Lung (tissue), 12 donors: ENCODE measurements around the gene IGF2. TPM values are rescaled to one million over a fixed set of nuclear protein-coding genes. Genes with fewer than 3 reads are reported as not detected.
A peak's percentile ranks its signal among the peaks of the same experiment; 100 is the strongest.

Experiments
- ATAC-seq: fragments of 200-7000 bp; cut with Tn5 transposase; one replicate; pipeline ENCODE4 v1.9.1; 2020; ENCODE audit warnings: moderate number of reproducible peaks; ENCODE audit not compliant: insufficient read depth, low FRiP score
- DNase-seq, 3 donors: peaks; one replicate each; pipeline ENCODE4 v3.0.0-alpha.2; 2013 to 2017
- H3K27ac ChIP-seq, 2 donors: one replicate each; pipeline ENCODE4 v1.5.1; 2013; ENCODE audit warnings: mild to moderate bottlenecking in 2 of 2, moderate library complexity in 2 of 2, control low read depth in 1 of 2, inconsistent platforms in 1 of 2, low read depth in 1 of 2, low read length in 1 of 2
- H3K27me3 ChIP-seq, 3 donors: one replicate each; pipeline ENCODE4 v1.5.1; 2013; ENCODE audit warnings: low read length in 2 of 3; ENCODE audit not compliant: control insufficient read depth in 3 of 3, insufficient read depth in 3 of 3
- H3K36me3 ChIP-seq, 4 donors: one replicate each; pipeline ENCODE4 v1.5.1; 2013; ENCODE audit warnings: low read length in 4 of 4, mild to moderate bottlenecking in 1 of 4, moderate library complexity in 1 of 4; ENCODE audit not compliant: control insufficient read depth in 4 of 4, insufficient read depth in 4 of 4
- H3K4me1 ChIP-seq, 5 donors: one replicate each; pipeline ENCODE4 v1.5.1; 2013; ENCODE audit warnings: low read length in 5 of 5, mild to moderate bottlenecking in 2 of 5, moderate library complexity in 1 of 5; ENCODE audit not compliant: control insufficient read depth in 5 of 5, insufficient read depth in 5 of 5
- H3K4me3 ChIP-seq: one replicate; pipeline ENCODE4 v1.5.1; 2013; ENCODE audit warnings: mild to moderate bottlenecking, control low read depth, moderate library complexity
- H3K9ac ChIP-seq, 2 donors: one replicate each; pipeline ENCODE4 v1.5.1; 2013; ENCODE audit warnings: low read length in 2 of 2, control low read depth in 1 of 2; ENCODE audit not compliant: insufficient read depth in 1 of 2
- H3K9me3 ChIP-seq, 4 donors: one replicate each; pipeline ENCODE4 v1.5.1; 2013; ENCODE audit warnings: low read length in 3 of 4, mild to moderate bottlenecking in 1 of 4, moderate library complexity in 1 of 4; ENCODE audit not compliant: control insufficient read depth in 4 of 4, insufficient read depth in 3 of 4
- WGBS, 2 donors: extraction: QIAGEN DNeasy Blood & Tissue Kit; methylation state at CpG; one replicate each; pipeline ENCODE4 v1.1.7; 2013; 5-methylcytosine and 5-hydroxymethylcytosine counted together
- polyA plus RNA-seq, 2 donors: library from polyadenylated mRNA; stranded (reverse); fragments of 200-250 nt; gene quantifications; one replicate each; pipeline ENCODE4 v1.2.1, GENCODE V29; 2013
- total RNA-seq, 2 donors: library from RNA; depleted of rRNA in 1 of 2; stranded (reverse); fragments of >200 nt in 1 of 2; gene quantifications; one replicate each; pipeline ENCODE4 v1.2.1, GENCODE V29; 2014 to 2021
- TF ChIP-seq, protein P1 (sequence below): IDR thresholded peaks from 2 replicates; pipeline ENCODE4 v1.5.1; 2012; ENCODE audit warnings: mild to moderate bottlenecking; ENCODE audit errors: control extremely low read depth, extremely low read depth
- donor health status: control.
- donor health status: control.
- donor health status: Bipolar disorder and iron deficiency.
- donor health status: healthy.
- donor health status: DM: yes; HTN: yes; CAD: no.

IGF2 gene
- total and polyA plus RNA-seq, 4 donors: 2.9 to 87.7 (median 15.6) TPM

DNA sequence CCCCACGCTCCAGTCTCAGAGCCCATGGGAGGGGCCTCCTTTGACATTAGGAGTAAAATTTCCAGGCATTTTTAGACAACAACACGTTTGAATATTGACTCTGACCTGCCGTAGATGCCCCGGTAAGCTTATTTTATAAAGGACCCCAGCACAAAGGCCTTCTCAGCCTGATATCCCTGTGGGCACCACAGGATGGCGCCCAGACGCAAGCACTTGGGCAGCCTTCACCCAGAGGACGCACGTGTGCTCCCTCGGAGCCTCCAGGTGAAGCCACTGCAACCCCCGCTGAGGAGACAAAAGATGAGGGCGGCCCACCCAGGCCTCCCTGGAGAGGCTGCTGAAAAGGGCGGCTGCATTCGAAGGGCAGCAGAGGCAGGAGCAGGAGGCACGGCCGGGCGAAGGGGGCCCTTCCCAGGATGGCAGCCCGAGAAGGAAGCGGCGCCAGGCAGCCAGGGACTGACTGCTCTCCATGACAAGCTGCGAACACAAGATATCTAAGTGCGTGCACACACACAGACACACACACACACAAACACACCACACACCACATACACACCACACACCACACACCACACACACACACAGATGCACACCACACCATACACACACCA is 47.6 kb upstream of the IGF2 start:
- Histone ChIP-seq H3K27ac (no peak overlapping the region), H3K9me3 (peaks cover 0 to 2% (median under 1%) of the 10 kb centered on the region in 4 donors), H3K4me1 (peaks cover 0 to 16% (median 0%) of the 10 kb centered on the region in 5 donors), H3K9ac (no peak overlapping the region), H3K4me3 (no peak overlapping the region), H3K27me3 (peaks cover 0 to 7% (median 4%) of the 10 kb centered on the region in 3 donors), H3K36me3 (no peaks in the 10 kb centered on the region)
- WGBS, 2 donors: 10 to 22% methylated on average over 21 of the region's 21 CpGs
- TF ChIP-seq, protein P1, sequence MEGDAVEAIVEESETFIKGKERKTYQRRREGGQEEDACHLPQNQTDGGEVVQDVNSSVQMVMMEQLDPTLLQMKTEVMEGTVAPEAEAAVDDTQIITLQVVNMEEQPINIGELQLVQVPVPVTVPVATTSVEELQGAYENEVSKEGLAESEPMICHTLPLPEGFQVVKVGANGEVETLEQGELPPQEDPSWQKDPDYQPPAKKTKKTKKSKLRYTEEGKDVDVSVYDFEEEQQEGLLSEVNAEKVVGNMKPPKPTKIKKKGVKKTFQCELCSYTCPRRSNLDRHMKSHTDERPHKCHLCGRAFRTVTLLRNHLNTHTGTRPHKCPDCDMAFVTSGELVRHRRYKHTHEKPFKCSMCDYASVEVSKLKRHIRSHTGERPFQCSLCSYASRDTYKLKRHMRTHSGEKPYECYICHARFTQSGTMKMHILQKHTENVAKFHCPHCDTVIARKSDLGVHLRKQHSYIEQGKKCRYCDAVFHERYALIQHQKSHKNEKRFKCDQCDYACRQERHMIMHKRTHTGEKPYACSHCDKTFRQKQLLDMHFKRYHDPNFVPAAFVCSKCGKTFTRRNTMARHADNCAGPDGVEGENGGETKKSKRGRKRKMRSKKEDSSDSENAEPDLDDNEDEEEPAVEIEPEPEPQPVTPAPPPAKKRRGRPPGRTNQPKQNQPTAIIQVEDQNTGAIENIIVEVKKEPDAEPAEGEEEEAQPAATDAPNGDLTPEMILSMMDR: peak; percentile 7
- ATAC-seq (no peak), DNase-seq (peak; percentile 50 to 62 (median 53))

DNA sequence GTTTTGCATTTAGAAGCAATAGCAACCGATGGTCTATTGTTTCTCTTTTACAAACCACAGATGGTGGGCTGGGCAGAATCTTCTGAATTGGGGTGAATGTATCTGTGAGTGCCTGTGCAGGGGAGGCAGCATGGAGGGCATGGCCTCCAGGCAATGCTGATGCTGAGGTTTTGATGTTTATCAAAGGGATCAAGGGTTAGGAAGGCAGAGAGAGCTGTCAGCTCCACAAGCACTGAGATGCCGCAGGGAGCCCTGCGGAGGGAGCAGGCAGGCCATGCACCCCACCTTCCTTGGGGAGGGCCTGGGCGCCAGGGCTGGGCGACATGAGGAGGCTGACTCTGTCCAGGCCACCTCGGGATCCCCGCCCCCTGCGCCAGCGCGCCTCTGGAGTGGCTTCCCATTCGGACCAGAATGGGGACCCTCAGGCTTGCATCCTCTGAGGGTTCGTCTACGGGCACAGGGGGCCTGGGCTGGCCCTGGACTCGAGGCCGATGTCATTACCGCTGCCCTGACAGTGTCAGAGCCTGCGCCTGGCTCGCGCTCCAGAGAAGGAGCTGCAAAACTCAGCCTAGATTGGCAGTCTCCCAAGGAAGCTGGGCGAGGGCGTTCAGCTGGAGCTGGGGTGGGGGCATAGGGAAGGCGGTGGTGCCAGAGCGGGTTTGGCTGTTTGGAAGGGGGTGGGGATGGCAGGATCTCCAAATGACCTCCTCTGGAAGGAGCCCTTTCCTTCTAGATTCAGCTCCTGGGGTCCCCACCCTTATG is 46.3 kb upstream of the IGF2 start:
- Histone ChIP-seq H3K36me3 (no peaks in the 10 kb centered on the region), H3K9ac (no peak overlapping the region), H3K27me3 (peaks cover 0 to 5% (median under 1%) of the 10 kb centered on the region in 3 donors), H3K27ac (no peak overlapping the region), H3K9me3 (peaks cover 0 to 2% (median under 1%) of the 10 kb centered on the region in 4 donors), H3K4me1 (peaks cover 0 to 16% (median 0%) of the 10 kb centered on the region in 5 donors), H3K4me3 (no peak overlapping the region)
- WGBS, 2 donors: 54 to 71% methylated on average over 23 of the region's 23 CpGs
- TF ChIP-seq, protein P1: no peak
- ATAC-seq (no peak), DNase-seq (peak in 2 of 3 donors; percentile 54 to 56)

DNA sequence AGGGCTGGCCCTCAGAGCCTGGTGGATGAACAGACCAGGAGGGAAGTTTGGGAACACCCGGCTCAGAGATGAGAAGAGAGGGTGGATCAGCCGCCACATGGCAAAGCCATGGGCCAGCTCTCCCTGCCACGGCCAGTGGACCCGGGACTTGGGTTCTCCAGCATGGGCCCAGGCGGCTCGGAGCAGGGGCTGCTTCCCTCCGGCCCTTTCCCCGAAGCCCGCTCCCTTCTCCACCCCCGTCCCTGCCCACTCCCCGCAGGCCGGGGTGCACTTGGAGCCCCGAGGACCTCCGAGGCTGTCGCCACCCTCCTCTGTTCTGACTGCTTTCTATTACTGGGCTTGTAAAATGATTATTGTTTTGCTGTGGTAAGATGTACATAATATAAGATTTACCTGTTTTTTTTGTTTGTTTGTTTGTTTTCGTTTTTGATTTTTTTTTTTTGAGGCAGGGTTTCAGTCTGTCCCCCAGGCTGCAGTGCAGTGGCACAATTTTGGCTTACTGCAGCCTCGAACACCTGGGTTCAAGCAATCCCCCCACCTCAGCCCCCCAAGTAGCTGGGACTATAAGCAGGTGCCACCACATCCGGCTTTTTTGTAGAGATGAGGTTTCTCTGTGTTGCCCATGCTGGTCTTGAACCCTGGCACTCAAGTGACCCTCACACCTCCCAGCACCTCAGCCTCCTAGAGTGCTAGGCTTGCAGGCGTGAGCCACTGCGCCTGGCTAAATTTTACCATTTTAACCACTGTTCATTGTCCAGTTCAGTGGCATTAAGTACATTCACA is 43.7 kb upstream of the IGF2 start:
- H3K4me1 ChIP-seq: peaks cover 0 to 16% (median 0%) of the 10 kb centered on the region in 5 donors
- no peak overlapping the region for H3K27ac ChIP-seq
- H3K36me3 ChIP-seq: no peaks in the 10 kb centered on the region
- 82 to 84% methylated on average over 20 of the region's 20 CpGs for WGBS, 2 donors
- H3K9ac ChIP-seq: no peak overlapping the region
- peaks cover 0 to 2% (median under 1%) of the 10 kb centered on the region in 4 donors for H3K9me3 ChIP-seq
- peaks cover 0 to 5% (median 0%) of the 10 kb centered on the region in 3 donors for H3K27me3 ChIP-seq
- ATAC-seq (no peak), DNase-seq (no peak)
- H3K4me3 ChIP-seq: no peak overlapping the region
- TF ChIP-seq, protein P1: no peak
